ENCODE data around the gene NFAM1.

Gene NFAM1

DNA sequence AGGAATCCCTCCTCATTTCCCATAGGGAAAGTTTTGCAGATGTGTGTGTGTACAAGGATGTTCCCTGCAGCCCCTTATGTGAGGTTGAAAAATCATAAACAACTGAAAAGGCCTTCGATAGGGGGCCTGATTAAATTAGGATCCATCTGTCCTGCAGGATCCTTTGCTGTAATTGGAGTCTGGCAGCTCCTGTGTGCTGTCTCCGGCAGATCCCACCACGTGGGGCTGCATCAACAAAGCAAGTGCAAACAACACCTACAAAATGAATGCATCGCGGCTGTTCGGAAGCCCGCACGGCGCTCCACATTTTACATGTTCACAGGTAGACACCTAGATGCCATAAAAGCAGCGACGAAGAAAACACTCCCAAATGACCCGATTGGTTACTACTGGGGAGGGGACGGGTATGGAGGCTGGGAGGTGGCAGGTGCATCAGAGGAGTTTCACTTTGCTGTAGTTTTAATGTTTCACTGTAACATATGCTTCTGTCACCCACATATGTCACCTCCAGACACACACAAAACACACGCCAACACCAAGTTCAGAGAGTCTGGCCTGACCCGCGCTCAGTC, 52.2 kb downstream of the NFAM1 start:
- Histone ChIP-seq H3K4me3 (ENCODE audit: low read length) (no peak overlapping the region), H4K20me1 (ENCODE audit: control insufficient read depth, insufficient read depth, low read depth, low read length) (no peaks in the 10 kb centered on the region), H3K4me1 (ENCODE audit: control insufficient read depth, low read length) (peaks cover 10% of the 10 kb centered on the region), H3K36me3 (ENCODE audit: control insufficient read depth, low read length) (no peaks in the 10 kb centered on the region), H3K9me3 (ENCODE audit: control insufficient read depth, insufficient read depth, low read length) (no peaks in the 10 kb centered on the region), H3F3A (ENCODE audit: control insufficient read depth, insufficient read depth) (no peaks in the 10 kb centered on the region), H3K79me2 (ENCODE audit: control insufficient read depth, low read length) (no peaks in the 10 kb centered on the region), H3K27me3 (ENCODE audit: control insufficient read depth, low read length) (peaks cover 12% of the 10 kb centered on the region), H3K9me2 (replicated peaks; ENCODE audit: control insufficient read depth, low read length) (no peaks in the 10 kb centered on the region), H3K27ac (ENCODE audit: low read depth, low read length) (no peak overlapping the region), H3K4me2 (ENCODE audit: low read length) (no peak overlapping the region)
- TF ChIP-seq, protein P1, sequence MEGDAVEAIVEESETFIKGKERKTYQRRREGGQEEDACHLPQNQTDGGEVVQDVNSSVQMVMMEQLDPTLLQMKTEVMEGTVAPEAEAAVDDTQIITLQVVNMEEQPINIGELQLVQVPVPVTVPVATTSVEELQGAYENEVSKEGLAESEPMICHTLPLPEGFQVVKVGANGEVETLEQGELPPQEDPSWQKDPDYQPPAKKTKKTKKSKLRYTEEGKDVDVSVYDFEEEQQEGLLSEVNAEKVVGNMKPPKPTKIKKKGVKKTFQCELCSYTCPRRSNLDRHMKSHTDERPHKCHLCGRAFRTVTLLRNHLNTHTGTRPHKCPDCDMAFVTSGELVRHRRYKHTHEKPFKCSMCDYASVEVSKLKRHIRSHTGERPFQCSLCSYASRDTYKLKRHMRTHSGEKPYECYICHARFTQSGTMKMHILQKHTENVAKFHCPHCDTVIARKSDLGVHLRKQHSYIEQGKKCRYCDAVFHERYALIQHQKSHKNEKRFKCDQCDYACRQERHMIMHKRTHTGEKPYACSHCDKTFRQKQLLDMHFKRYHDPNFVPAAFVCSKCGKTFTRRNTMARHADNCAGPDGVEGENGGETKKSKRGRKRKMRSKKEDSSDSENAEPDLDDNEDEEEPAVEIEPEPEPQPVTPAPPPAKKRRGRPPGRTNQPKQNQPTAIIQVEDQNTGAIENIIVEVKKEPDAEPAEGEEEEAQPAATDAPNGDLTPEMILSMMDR (IDR thresholded peaks at IDR 0.05; ENCODE audit: low read depth, low read length, poor library complexity, severe bottlenecking), result no peak
- no peak for TF ChIP-seq EZH2phosphoT487 (IDR thresholded peaks at IDR 0.05; ENCODE audit: borderline replicate concordance, low read length)

DNA sequence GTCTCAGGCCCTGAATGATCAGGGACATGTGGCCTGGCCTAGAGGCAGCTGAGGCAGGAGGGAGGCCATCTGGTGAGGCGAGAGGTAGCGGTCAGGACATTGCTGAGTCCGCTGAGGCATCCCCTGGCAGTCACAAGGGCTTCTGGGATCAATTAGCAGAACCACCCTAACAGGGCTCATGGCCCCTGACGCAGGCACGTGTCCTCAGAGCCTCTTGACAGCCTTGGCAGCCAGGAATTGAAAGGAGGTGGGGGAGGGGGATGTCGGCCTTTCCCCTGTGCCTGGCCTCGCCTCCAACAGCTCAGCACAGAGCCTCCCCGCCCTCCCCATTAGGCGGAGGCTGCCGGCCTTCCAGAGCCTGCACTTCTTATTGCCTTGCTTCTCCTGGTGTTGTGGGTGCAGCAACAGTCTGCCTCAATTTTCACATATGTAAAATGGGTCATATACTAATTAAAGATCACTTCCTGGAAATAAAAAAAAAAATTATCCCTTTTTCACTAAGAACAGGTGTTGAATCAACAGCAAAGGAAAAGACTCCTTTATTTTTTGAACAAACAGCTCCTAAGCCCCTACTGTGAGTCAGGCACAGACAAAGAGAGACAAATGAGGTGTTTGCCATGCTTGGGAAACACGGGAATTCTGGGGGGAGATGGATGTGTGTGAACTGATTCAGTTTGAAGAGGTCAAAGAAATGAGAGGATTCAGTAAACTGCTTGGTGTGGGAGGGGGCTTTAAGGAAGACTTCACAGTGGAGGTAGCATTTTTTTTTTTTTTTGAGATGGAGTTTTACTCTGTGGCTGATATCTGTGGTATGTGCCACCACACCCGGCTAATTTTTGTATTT, 55.3 kb downstream of the NFAM1 start:
- Histone ChIP-seq H3K9me2 (replicated peaks; ENCODE audit: control insufficient read depth, low read length) (no peaks in the 10 kb centered on the region), H3K4me2 (ENCODE audit: low read length) (no peak overlapping the region), H3K4me1 (ENCODE audit: control insufficient read depth, low read length) (peaks cover 4% of the 10 kb centered on the region; the same call in 1 of the 2 replicates), H4K20me1 (ENCODE audit: control insufficient read depth, insufficient read depth, low read depth, low read length) (no peaks in the 10 kb centered on the region), H3K4me3 (ENCODE audit: low read length) (no peak overlapping the region), H3F3A (ENCODE audit: control insufficient read depth, insufficient read depth) (no peaks in the 10 kb centered on the region), H3K79me2 (ENCODE audit: control insufficient read depth, low read length) (no peaks in the 10 kb centered on the region), H3K27me3 (ENCODE audit: control insufficient read depth, low read length) (peaks cover 16% of the 10 kb centered on the region), H3K9me3 (ENCODE audit: control insufficient read depth, insufficient read depth, low read length) (no peaks in the 10 kb centered on the region), H3K27ac (ENCODE audit: low read depth, low read length) (no peak overlapping the region), H3K36me3 (ENCODE audit: control insufficient read depth, low read length) (no peaks in the 10 kb centered on the region)
- TF ChIP-seq, protein P1 (IDR thresholded peaks at IDR 0.05; ENCODE audit: low read depth, low read length, poor library complexity, severe bottlenecking), result no peak
- TF ChIP-seq EZH2phosphoT487 (IDR thresholded peaks at IDR 0.05; ENCODE audit: borderline replicate concordance, low read length), result no peak

DNA sequence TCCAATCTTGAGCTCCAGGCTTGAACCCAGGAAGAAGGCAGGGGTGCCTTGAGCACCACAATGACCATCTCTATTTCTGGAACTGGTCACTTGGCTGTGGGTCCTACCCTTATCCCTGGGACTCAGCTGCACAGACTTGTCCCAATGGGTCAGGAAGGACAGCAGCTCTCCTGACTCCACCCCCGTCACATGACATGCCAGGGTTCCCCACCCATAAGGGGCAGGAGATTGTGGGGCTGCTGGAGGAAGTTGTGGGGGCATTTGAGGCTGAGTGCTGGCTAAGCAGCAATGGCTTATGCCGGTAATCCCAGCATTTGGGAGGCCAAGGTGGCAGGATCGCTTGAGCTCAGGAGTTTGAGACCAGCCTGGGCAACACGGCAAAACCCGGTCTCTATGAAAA, 56.2 kb downstream of the NFAM1 start:
- H3K36me3 ChIP-seq (ENCODE audit: control insufficient read depth, low read length), result no peaks in the 10 kb centered on the region
- H3K4me3 ChIP-seq (ENCODE audit: low read length), result no peak overlapping the region
- peaks cover 21% of the 10 kb centered on the region for H3K27me3 ChIP-seq (ENCODE audit: control insufficient read depth, low read length)
- H4K20me1 ChIP-seq (ENCODE audit: control insufficient read depth, insufficient read depth, low read depth, low read length), result no peaks in the 10 kb centered on the region
- TF ChIP-seq EZH2phosphoT487 (IDR thresholded peaks at IDR 0.05; ENCODE audit: borderline replicate concordance, low read length), result no peak
- TF ChIP-seq, protein P1 (IDR thresholded peaks at IDR 0.05; ENCODE audit: low read depth, low read length, poor library complexity, severe bottlenecking), result no peak
- no peak overlapping the region for H3K4me2 ChIP-seq (ENCODE audit: low read length)
- H3K9me3 ChIP-seq (ENCODE audit: control insufficient read depth, insufficient read depth, low read length), result no peaks in the 10 kb centered on the region
- no peaks in the 10 kb centered on the region for H3F3A ChIP-seq (ENCODE audit: control insufficient read depth, insufficient read depth)
- peaks cover 4% of the 10 kb centered on the region; the same call in 1 of the 2 replicates for H3K4me1 ChIP-seq (ENCODE audit: control insufficient read depth, low read length)
- no peaks in the 10 kb centered on the region for H3K79me2 ChIP-seq (ENCODE audit: control insufficient read depth, low read length)
- no peaks in the 10 kb centered on the region for H3K9me2 ChIP-seq (replicated peaks; ENCODE audit: control insufficient read depth, low read length)
- no peak overlapping the region for H3K27ac ChIP-seq (ENCODE audit: low read depth, low read length)

Data from DOHH2 (cell line).